ENCODE results near the gene AAGAB.

Gene AAGAB

DNA sequence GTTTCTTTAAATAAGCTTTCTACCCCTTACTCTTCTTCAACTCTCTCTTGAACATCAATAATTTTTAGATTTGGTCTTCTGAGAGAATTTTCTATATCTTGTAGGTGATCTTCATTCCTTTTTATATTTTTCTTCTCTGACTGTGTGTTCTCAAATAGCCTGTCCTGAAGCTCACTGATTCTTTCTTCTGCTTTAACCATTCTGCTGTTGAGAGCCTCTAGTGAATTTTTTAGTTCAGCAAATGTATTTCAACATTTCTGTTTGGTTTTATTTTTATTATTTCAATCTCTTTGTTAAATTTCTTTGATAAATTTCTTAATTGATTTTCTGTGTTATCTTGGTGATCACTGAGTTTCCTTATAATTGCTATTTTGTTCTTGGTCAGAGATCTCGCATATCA, 19.8 kb upstream of the AAGAB start:
- H3K4me3 ChIP-seq (ENCODE audit: low read depth in 1 of 2, low read length in 1 of 2): no peak overlapping the region
- no peaks in the 10 kb centered on the region for H3K27me3 ChIP-seq
- TF ChIP-seq, protein P1, sequence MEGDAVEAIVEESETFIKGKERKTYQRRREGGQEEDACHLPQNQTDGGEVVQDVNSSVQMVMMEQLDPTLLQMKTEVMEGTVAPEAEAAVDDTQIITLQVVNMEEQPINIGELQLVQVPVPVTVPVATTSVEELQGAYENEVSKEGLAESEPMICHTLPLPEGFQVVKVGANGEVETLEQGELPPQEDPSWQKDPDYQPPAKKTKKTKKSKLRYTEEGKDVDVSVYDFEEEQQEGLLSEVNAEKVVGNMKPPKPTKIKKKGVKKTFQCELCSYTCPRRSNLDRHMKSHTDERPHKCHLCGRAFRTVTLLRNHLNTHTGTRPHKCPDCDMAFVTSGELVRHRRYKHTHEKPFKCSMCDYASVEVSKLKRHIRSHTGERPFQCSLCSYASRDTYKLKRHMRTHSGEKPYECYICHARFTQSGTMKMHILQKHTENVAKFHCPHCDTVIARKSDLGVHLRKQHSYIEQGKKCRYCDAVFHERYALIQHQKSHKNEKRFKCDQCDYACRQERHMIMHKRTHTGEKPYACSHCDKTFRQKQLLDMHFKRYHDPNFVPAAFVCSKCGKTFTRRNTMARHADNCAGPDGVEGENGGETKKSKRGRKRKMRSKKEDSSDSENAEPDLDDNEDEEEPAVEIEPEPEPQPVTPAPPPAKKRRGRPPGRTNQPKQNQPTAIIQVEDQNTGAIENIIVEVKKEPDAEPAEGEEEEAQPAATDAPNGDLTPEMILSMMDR (IDR thresholded peaks at IDR 0.05): no peak

DNA sequence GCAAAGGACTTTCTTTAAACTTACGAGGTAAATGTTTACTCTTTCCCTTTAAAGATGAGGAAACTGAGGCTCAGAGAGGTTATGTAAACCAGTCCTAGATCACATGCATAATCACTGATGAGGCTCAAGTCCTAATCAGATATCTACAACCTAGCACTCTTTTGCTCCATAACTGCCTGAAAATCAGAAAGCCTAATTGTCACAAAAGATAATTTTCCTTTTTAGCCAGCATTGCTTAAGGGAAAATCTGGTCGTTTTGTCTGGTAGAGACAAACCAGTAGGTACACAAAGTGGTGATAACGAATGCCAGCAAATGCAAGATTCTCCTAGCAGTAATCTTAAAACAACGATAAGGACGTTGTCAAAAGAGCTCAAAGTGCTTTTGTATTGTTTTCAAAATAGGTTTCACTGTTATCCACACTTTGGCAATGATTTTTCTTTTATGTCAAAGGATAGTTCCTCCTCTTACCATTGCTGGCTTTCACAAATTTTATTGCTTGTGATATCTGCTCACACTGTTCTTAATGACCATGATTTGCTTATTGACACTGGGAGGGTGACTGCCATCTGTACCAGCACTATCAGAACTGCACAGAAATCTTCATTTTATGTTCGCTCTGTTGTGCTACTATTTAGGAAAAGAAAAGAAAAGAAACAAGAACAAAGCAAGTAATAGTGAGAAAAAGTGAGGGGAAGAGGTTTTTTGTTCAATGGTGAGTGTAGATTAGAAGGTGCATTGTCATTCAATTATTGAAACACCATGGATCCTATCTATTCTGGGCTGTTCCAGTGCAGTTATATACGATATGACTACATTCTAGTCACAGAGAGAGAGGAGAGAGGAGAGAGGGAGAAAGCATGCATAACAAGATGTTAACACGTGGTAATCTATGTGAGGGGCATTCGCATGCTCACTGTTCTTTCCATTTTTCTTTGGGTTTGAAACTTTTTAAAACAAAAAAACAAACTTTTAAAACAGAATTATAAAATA, 13.8 kb upstream of the AAGAB start:
- no peak overlapping the region for H3K27ac ChIP-seq
- TF ChIP-seq, protein P1 (IDR thresholded peaks at IDR 0.05): no peak
- H3K4me3 ChIP-seq (ENCODE audit: low read depth in 1 of 2, low read length in 1 of 2): no peak overlapping the region
- H3K4me1 ChIP-seq (ENCODE audit: control insufficient read depth in 1 of 2, insufficient read depth in 1 of 2, low read depth in 1 of 2, low read length in 1 of 2): no peaks in the 10 kb centered on the region
- H3K9me3 ChIP-seq: no peaks in the 10 kb centered on the region
- no peaks in the 10 kb centered on the region for H3K36me3 ChIP-seq
- no peaks in the 10 kb centered on the region for H3K27me3 ChIP-seq

More for the DNA sequence above, 19.8 kb upstream of the AAGAB start:
- Histone ChIP-seq H3K4me1 (ENCODE audit: control insufficient read depth in 1 of 2, insufficient read depth in 1 of 2, low read depth in 1 of 2, low read length in 1 of 2) (no peaks in the 10 kb centered on the region), H3K27ac (no peak overlapping the region), H3K9me3 (no peaks in the 10 kb centered on the region), H3K36me3 (no peaks in the 10 kb centered on the region)

DNA sequence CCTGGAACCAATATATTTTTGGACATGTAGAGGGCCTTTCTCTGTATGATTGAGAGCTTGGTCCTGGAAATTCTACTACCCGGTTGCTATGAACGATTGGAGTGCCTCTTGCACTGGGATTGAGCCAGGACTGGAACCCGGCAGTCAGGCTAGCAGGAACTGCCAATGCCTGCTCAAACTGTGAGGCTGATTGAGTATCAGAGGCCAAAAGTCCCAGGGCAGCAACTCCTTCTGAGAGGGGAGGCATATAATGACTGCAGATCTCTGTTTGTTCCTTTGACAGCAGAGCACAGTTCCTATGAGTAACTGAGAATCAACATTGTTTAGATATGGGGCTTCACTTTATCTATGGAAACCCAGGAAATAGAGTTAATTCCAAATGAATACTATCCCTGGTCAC, 13.0 kb upstream of the AAGAB start:
- no peaks in the 10 kb centered on the region for H3K27me3 ChIP-seq
- H3K36me3 ChIP-seq: no peaks in the 10 kb centered on the region
- no peak overlapping the region for H3K27ac ChIP-seq
- TF ChIP-seq, protein P1 (IDR thresholded peaks at IDR 0.05): no peak
- no peaks in the 10 kb centered on the region for H3K4me1 ChIP-seq (ENCODE audit: control insufficient read depth in 1 of 2, insufficient read depth in 1 of 2, low read depth in 1 of 2, low read length in 1 of 2)
- H3K4me3 ChIP-seq (ENCODE audit: low read depth in 1 of 2, low read length in 1 of 2): no peak overlapping the region
- H3K9me3 ChIP-seq: no peaks in the 10 kb centered on the region

DNA sequence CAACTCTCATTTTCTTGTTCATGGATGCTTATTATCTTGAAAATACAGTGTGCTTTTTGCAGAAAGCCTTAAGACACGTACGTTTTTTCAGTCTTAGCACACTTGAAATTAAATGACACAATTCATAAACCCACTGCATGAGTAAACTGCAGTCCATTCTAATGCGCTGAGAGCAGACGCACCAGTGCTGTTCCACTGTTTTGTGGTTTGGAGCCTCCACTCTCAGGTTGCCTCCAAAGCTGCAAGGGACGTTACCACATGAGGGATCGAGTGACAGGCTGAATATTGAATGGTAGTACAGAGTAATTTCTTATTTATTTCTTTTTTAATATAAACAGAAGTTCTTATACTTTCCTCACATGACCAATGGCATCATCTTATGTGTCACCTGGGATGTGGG, 12.4 kb upstream of the AAGAB start:
- Histone ChIP-seq H3K9me3 (no peaks in the 10 kb centered on the region), H3K4me3 (ENCODE audit: low read depth in 1 of 2, low read length in 1 of 2) (no peak overlapping the region), H3K4me1 (ENCODE audit: control insufficient read depth in 1 of 2, insufficient read depth in 1 of 2, low read depth in 1 of 2, low read length in 1 of 2) (no peaks in the 10 kb centered on the region), H3K27ac (no peak overlapping the region), H3K36me3 (no peaks in the 10 kb centered on the region), H3K27me3 (no peaks in the 10 kb centered on the region)
- TF ChIP-seq, protein P1 (IDR thresholded peaks at IDR 0.05): no peak

DNA sequence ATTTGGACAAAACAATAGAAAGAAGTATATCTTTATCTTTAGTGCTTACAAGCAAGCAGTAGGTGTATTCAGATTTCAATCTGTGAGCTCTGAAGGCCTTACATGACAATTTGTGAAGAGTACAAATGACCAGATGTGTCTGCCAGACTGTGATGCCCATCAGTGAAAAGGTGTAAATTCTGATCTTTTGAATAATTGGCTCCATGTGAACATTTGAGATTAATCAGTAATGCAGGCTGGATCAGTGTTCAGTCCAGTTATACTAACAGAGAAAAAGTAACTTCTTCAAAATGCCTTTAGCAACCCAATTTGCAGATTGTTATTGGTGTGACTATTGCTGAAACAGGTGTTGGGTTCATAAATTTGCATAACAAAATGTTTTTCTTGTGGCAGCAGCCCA, 5.3 kb upstream of the AAGAB start:
- no peak overlapping the region for H3K4me3 ChIP-seq (ENCODE audit: low read depth in 1 of 2, low read length in 1 of 2)
- H3K27ac ChIP-seq: no peak overlapping the region
- peaks cover 21% of the 10 kb centered on the region for H3K27me3 ChIP-seq
- H3K9me3 ChIP-seq: no peaks in the 10 kb centered on the region
- peaks cover 5 to 8% of the 10 kb centered on the region in 2 experiments for H3K4me1 ChIP-seq (ENCODE audit: control insufficient read depth in 1 of 2, insufficient read depth in 1 of 2, low read depth in 1 of 2, low read length in 1 of 2)
- TF ChIP-seq, protein P1 (IDR thresholded peaks at IDR 0.05): no peak
- no peaks in the 10 kb centered on the region for H3K36me3 ChIP-seq
